GM23248 (cell line): ENCODE results near the gene TSPAN5. TPM values are rescaled to one million over a fixed set of nuclear protein-coding genes. Genes with fewer than 3 reads are reported as not detected.

Experiments used
- DNase-seq: peaks from one replicate; pipeline ENCODE4 v3.0.0-alpha.2; 2015
- H2AFZ ChIP-seq: fragments of 200-600 bp; sonication (generic); 2 replicates; pipeline ENCODE4 v1.6.1; 2016; ENCODE audit warnings: antibody characterized with exemption
- H3F3A ChIP-seq: fragments of 200-600 bp; sonication (generic); 2 replicates; pipeline ENCODE4 v1.6.1; 2016; ENCODE audit warnings: mild to moderate bottlenecking, antibody characterized with exemption, mixed run types; ENCODE audit not compliant: insufficient read depth
- H3K27ac ChIP-seq: fragments of 200-600 bp; sonication (generic); 2 replicates; pipeline ENCODE4 v1.5.1; 2016; ENCODE audit warnings: mild to moderate bottlenecking
- H3K27me3 ChIP-seq: fragments of 200-600 bp; sonication (generic); replicated peaks from 2 replicates; pipeline ENCODE4 v1.6.1; 2016; ENCODE audit warnings: mild to moderate bottlenecking; ENCODE audit not compliant: insufficient read depth
- H3K36me3 ChIP-seq: fragments of 200-600 bp; sonication (generic); 2 replicates; pipeline ENCODE4 v1.6.1; 2016; ENCODE audit warnings: low read depth, mild to moderate bottlenecking
- H3K4me1 ChIP-seq: fragments of 200-600 bp; sonication (generic); 2 replicates; pipeline ENCODE4 v1.6.1; 2016; ENCODE audit warnings: mild to moderate bottlenecking; ENCODE audit not compliant: insufficient read depth
- H3K4me2 ChIP-seq: fragments of 200-600 bp; sonication (generic); one replicate; pipeline ENCODE4 v1.6.1; 2016; ENCODE audit warnings: mild to moderate bottlenecking; ENCODE audit not compliant: unreplicated experiment
- H3K4me3 ChIP-seq: fragments of 200-600 bp; sonication (generic); 2 replicates; pipeline ENCODE4 v1.5.1; 2016; ENCODE audit warnings: mild to moderate bottlenecking
- H3K79me2 ChIP-seq: fragments of 200-600 bp; sonication (generic); 2 replicates; pipeline ENCODE4 v1.6.1; 2016; ENCODE audit warnings: mild to moderate bottlenecking; ENCODE audit not compliant: insufficient read depth
- H3K9ac ChIP-seq: fragments of 200-600 bp; sonication (generic); 2 replicates; pipeline ENCODE4 v1.6.1; 2016; ENCODE audit warnings: mild to moderate bottlenecking
- H3K9me2 ChIP-seq: fragments of 200-600 bp; sonication (generic); 2 replicates; pipeline ENCODE4 v1.6.1; 2016; ENCODE audit warnings: mixed run types, mild to moderate bottlenecking, moderate library complexity; ENCODE audit not compliant: insufficient read depth
- H3K9me3 ChIP-seq: fragments of 200-600 bp; sonication (generic); one replicate; pipeline ENCODE4 v1.6.1; 2017; ENCODE audit warnings: low read depth
- H4K20me1 ChIP-seq: fragments of 200-600 bp; sonication (generic); 2 replicates; pipeline ENCODE4 v1.6.0; 2016; ENCODE audit not compliant: insufficient read depth
- EZH2 ChIP-seq: fragments of 200-600 bp; sonication (generic); IDR thresholded peaks from 2 replicates; pipeline ENCODE4 v1.6.1; 2018; ENCODE audit warnings: antibody characterized with exemption, mild to moderate bottlenecking; ENCODE audit not compliant: insufficient read depth, poor library complexity, severe bottlenecking
- EZH2phosphoT487 ChIP-seq: fragments of 200-600 bp; sonication (generic); IDR thresholded peaks from 2 replicates; pipeline ENCODE4 v1.6.1; 2018; ENCODE audit warnings: antibody characterized with exemption, moderate library complexity, mild to moderate bottlenecking, low read depth; ENCODE audit not compliant: insufficient read depth
- WGBS, 2 experiments: methylation state at CpG; one replicate each; pipeline ENCODE4 v1.1.6; 2015 to 2017; ENCODE audit warnings: low lambda C conversion rate in 2 of 2, low coverage in 1 of 2; ENCODE audit errors: missing lambda C conversion rate in 2 of 2; 5-methylcytosine and 5-hydroxymethylcytosine counted together
- in situ Hi-C: fragments of 300-500 bp; cut with MboI; formaldehyde crosslinking; loops from 2 replicates; pipeline ENCODE4 v1.15.0; 2020
- polyA plus RNA-seq: library from polyadenylated mRNA; unstranded; fragments of >200 nt; fragmentation: Nextera tagmentation; extraction: Ambion mirVana; gene quantifications from 2 replicates; pipeline ENCODE4 v1.2.1, GENCODE V29; 2016
- total RNA-seq: library from RNA; depleted of rRNA; stranded (reverse); fragments of >200 nt; shearing (Covaris generic); gene quantifications from 2 replicates; pipeline ENCODE4 v1.2.3, GENCODE V29; 2014

TSPAN5 gene
- total and polyA plus RNA-seq, 2 experiments from 2014 or later, result 61.9 to 76.6 TPM

GRCh38 chr4:98679738-98680137 is 21.3 kb upstream of the TSPAN5 start:
- 77 to 78% methylated on average over 4 of the region's 4 CpGs for WGBS, 2 experiments
- H3K4me2 ChIP-seq, result no peak overlapping the region
- H3K79me2 ChIP-seq, result no peaks in the 10 kb centered on the region
- H3K27me3 ChIP-seq, result no peaks in the 10 kb centered on the region
- no peaks in the 10 kb centered on the region for H4K20me1 ChIP-seq
- H3F3A ChIP-seq, result no peaks in the 10 kb centered on the region
- in situ Hi-C loops, result no loop called here
- H3K9me2 ChIP-seq, result no peaks in the 10 kb centered on the region
- H2AFZ ChIP-seq, result no peak overlapping the region
- no peak for DNase-seq
- H3K36me3 ChIP-seq, result no peaks in the 10 kb centered on the region
- no peak for TF ChIP-seq EZH2phosphoT487
- TF ChIP-seq EZH2, result no peak
- no peaks in the 10 kb centered on the region for H3K9me3 ChIP-seq
- no peak overlapping the region for H3K27ac ChIP-seq
- peaks cover 12% of the 10 kb centered on the region; the same call in 1 of the 2 replicates for H3K4me1 ChIP-seq
- no peak overlapping the region for H3K9ac ChIP-seq
- H3K4me3 ChIP-seq, result no peak overlapping the region

GRCh38 chr4:98677799-98678198 is 19.4 kb upstream of the TSPAN5 start:
- Histone ChIP-seq H3K9me3 (no peaks in the 10 kb centered on the region), H3K27ac (no peak overlapping the region), H2AFZ (no peak overlapping the region), H4K20me1 (no peaks in the 10 kb centered on the region), H3K4me3 (no peak overlapping the region), H3K27me3 (no peaks in the 10 kb centered on the region), H3K9ac (no peak overlapping the region), H3F3A (no peaks in the 10 kb centered on the region), H3K4me1 (peaks cover 5% of the 10 kb centered on the region; the same call in 1 of the 2 replicates), H3K79me2 (no peaks in the 10 kb centered on the region), H3K36me3 (no peaks in the 10 kb centered on the region), H3K4me2 (no peak overlapping the region), H3K9me2 (no peaks in the 10 kb centered on the region)
- no peak for DNase-seq
- in situ Hi-C loops, result no loop called here
- 92 to 96% methylated on average over 3 of the region's 3 CpGs for WGBS, 2 experiments
- TF ChIP-seq EZH2 (no peak), EZH2phosphoT487 (no peak)

DNA sequence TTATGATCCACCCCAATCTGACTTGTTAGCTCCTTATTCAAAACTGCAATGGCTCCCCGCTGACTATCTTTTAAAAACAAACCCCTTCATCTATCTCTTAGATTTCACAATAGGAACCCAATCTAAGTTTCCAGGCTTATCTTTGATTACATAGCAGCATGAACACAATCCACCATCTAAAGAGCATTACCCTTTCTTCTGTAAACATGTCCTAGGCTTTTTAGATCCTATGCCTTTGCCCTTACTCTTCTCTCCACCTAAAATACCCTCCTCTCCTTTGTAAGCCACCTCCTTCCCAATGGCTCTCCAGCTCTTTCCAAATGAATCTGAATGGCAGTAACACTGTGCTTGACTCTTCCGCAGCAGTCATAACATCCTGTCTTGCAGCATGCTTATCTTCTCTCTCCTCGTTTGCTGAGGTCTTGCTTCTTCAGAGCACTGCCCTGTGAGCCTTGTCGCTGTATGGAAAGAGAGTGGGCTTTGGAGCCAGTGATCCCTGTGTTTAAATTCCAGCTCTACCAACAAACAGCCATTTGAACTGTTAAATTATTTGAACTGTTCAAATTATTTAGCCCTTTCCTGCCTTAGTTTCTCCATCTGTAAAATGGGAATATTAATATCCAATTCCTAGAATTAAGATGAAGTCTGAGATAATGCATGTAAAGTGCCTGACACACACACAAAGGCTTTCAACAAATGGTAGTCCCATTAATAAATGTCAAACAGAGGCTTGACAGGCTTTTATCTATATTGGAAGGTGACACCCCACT is 16.2 kb upstream of the TSPAN5 start:
- Histone ChIP-seq H3K9me3 (no peaks in the 10 kb centered on the region), H3K9ac (no peak overlapping the region), H3K4me3 (no peak overlapping the region), H4K20me1 (no peaks in the 10 kb centered on the region), H3K4me2 (no peak overlapping the region), H2AFZ (no peak overlapping the region), H3K36me3 (no peaks in the 10 kb centered on the region), H3K79me2 (no peaks in the 10 kb centered on the region), H3K27me3 (no peaks in the 10 kb centered on the region), H3K27ac (no peak overlapping the region), H3K4me1 (no peaks in the 10 kb centered on the region), H3F3A (no peaks in the 10 kb centered on the region), H3K9me2 (no peaks in the 10 kb centered on the region)
- TF ChIP-seq EZH2phosphoT487, result no peak
- TF ChIP-seq EZH2, result no peak
- 84% methylated on average over 4 of the region's 4 CpGs for WGBS, 2 experiments
- in situ Hi-C loops, result loop anchor here (25.0 kb wide), 1 partner anchor 212 kb away; no protein-coding TSS in a partner anchor
- no peak for DNase-seq

DNA sequence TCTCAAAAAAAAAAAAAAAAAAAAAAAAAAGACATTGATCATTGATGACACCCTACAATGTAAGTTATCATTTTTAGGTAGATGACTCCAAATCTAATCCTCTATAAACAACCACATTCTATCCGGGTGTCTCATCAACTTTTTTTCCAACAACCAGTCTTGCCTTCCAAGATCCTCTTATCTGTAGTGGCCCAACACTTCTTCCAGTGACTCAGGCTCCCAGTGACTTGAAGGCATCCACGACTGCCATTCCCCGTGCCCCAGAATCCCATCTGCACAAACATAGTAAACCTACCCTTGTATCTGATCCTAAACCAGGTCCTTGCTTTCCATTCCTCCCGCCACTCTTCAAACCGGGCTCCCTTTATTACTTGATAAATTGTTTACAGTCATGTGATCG is 15.6 kb upstream of the TSPAN5 start:
- no peaks in the 10 kb centered on the region for H4K20me1 ChIP-seq
- no peaks in the 10 kb centered on the region for H3K36me3 ChIP-seq
- H2AFZ ChIP-seq, result no peak overlapping the region
- in situ Hi-C loops, result loop anchor here (25.0 kb wide), 1 partner anchor 212 kb away; no protein-coding TSS in a partner anchor
- DNase-seq, result no peak
- TF ChIP-seq EZH2phosphoT487 (no peak), EZH2 (no peak)
- no peak overlapping the region for H3K4me2 ChIP-seq
- H3K4me1 ChIP-seq, result no peaks in the 10 kb centered on the region
- no peaks in the 10 kb centered on the region for H3F3A ChIP-seq
- H3K79me2 ChIP-seq, result no peaks in the 10 kb centered on the region
- WGBS, 2 experiments, result 79 to 80% methylated on average over 6 of the region's 6 CpGs
- H3K27ac ChIP-seq, result no peak overlapping the region
- H3K9ac ChIP-seq, result no peak overlapping the region
- no peaks in the 10 kb centered on the region for H3K27me3 ChIP-seq
- no peaks in the 10 kb centered on the region for H3K9me3 ChIP-seq
- H3K4me3 ChIP-seq, result no peak overlapping the region
- H3K9me2 ChIP-seq, result no peaks in the 10 kb centered on the region
